Breast epithelium (tissue), 3 donors: ENCODE results near the gene ACOT9.

Source experiments
- CTCF ChIP-seq, 3 donors: fragments of 450-650 bp; IDR thresholded peaks; one replicate each; pipeline ENCODE4 v1.5.1; 2016 to 2017; ENCODE audit warnings: antibody characterized with exemption in 3 of 3, mild to moderate bottlenecking in 3 of 3, moderate library complexity in 3 of 3
- POLR2A ChIP-seq: fragments of 450-650 bp; IDR thresholded peaks from one replicate; pipeline ENCODE4 v1.6.1; 2016; ENCODE audit warnings: antibody characterized with exemption, mild to moderate bottlenecking, moderate library complexity
- POLR2AphosphoS5 ChIP-seq, 3 donors: sonication (generic); formaldehyde crosslinking; IDR thresholded peaks; one replicate each; pipeline ENCODE4 v1.6.1; 2017; ENCODE audit warnings: antibody characterized with exemption in 3 of 3

- TF ChIP-seq CTCF (IDR thresholded peaks at IDR 0.05) (no peak), POLR2A (no peak), POLR2AphosphoS5 (IDR thresholded peaks at IDR 0.05) (no peak)
Observed at GRCh38 chrX:23694606-23695005, 48.5 kb downstream of the ACOT9 start.
